Esophagus muscularis mucosa (tissue), 2 donors: ENCODE results near the gene UBIAD1.

Source experiments
- EP300 ChIP-seq: sonication (generic); formaldehyde crosslinking; IDR thresholded peaks from one replicate; pipeline ENCODE4 v1.6.1; 2017; ENCODE audit warnings: antibody characterized with exemption
- POLR2A ChIP-seq: fragments of 450-650 bp; IDR thresholded peaks from one replicate; pipeline ENCODE4 v1.6.1; 2017; ENCODE audit warnings: antibody characterized with exemption, moderate library complexity, mild to moderate bottlenecking, low read depth

GRCh38 chr1:11252538-11252937 lies 20.5 kb upstream of the UBIAD1 start:
- no peak for TF ChIP-seq EP300
- no peak for TF ChIP-seq POLR2A
